SK-N-MC (cell line): Measurements from ENCODE around the gene CACHD1.

ENCODE experiments used
- FOXP2 ChIP-seq: optimal IDR thresholded peaks from 2 replicates; pipeline ENCODE3; 2011; ENCODE audit warnings: mild to moderate bottlenecking, moderate library complexity; ENCODE audit not compliant: insufficient read depth; ENCODE audit errors: extremely low read length, control extremely low read depth
- POLR2AphosphoS5 ChIP-seq: IDR thresholded peaks from 2 replicates; pipeline ENCODE4 v1.6.1; 2012; ENCODE audit warnings: mild to moderate bottlenecking, low read depth, low read length, borderline replicate concordance

GRCh38 chr1:64721135-64721534, 251.2 kb downstream of the CACHD1 start:
- TF ChIP-seq FOXP2 (no peak), POLR2AphosphoS5 (no peak)
